22Rv1 (cell line): ENCODE data around the gene NDUFB5.

Experiments
- H3K27ac ChIP-seq: fragments of 450-650 bp; 2 replicates; pipeline ENCODE4 v1.5.1; 2017
- ZFX ChIP-seq: fragments of 450-650 bp; IDR thresholded peaks from 2 replicates; pipeline ENCODE4 v1.6.1; 2017; ENCODE audit warnings: antibody characterized with exemption, borderline replicate concordance
- TF ChIP-seq, protein P1 (sequence below): fragments of 450-650 bp; IDR thresholded peaks from 2 replicates; pipeline ENCODE4 v1.5.1; 2017; ENCODE audit warnings: mild to moderate bottlenecking

The NDUFB5 gene

DNA sequence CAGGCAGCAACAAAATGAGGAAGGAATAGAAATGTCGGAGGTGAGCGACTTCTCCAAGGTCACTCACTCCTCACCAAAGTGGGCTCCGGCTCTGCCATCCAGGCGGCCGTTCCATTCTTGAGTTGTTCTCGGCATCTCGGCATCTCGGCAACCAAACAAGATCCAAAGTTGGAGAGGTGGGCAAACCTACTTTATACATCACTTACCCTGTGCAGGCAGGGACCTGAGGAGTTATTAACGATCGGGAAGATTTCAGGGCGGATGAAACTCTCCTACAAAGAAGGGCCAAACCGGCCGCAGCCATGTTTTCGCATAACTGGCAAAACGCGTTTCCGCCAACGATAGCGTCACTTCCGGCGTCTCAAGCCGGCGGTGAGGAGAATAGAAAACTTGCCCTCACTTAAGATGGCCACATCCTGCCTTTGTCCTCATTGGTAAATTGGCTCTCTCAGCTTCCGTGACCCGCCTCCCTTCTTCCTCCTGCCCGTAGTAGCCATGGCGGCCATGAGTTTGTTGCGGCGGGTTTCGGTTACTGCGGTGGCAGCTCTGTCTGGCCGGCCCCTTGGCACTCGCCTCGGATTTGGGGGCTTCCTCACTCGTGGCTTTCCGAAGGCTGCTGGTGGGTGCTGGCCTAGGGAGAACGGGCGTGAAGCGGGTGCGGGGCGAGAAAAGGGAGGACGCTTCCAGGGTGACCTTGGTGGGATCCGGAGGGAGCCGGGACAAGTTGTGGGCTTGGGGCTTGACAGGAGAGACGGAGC, at the start of gene NDUFB5, which contains the start of gene MRPL47:
Gene NDUFB5 (plus strand): TSS at position 474 of the 758 bp plus-strand sequence. CDS start 22 bp downstream, at position 496.
Gene MRPL47 (minus strand): TSS at position 318 of the 758 bp plus-strand sequence. CDS start 14 bp downstream, at position 304.
- peak within 1 kb of the TSS; percentile 71 for H3K27ac ChIP-seq
- TF ChIP-seq, protein P1, sequence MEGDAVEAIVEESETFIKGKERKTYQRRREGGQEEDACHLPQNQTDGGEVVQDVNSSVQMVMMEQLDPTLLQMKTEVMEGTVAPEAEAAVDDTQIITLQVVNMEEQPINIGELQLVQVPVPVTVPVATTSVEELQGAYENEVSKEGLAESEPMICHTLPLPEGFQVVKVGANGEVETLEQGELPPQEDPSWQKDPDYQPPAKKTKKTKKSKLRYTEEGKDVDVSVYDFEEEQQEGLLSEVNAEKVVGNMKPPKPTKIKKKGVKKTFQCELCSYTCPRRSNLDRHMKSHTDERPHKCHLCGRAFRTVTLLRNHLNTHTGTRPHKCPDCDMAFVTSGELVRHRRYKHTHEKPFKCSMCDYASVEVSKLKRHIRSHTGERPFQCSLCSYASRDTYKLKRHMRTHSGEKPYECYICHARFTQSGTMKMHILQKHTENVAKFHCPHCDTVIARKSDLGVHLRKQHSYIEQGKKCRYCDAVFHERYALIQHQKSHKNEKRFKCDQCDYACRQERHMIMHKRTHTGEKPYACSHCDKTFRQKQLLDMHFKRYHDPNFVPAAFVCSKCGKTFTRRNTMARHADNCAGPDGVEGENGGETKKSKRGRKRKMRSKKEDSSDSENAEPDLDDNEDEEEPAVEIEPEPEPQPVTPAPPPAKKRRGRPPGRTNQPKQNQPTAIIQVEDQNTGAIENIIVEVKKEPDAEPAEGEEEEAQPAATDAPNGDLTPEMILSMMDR: no peak
- no peak for TF ChIP-seq ZFX

GRCh38 chr3:179558742-179559364, 45.7 kb upstream of the NDUFB5 start:
- TF ChIP-seq, protein P1: peak; percentile 89
- no peak for TF ChIP-seq ZFX
- H3K27ac ChIP-seq: no peak overlapping the region

- TF ChIP-seq, protein P1: no peak
- TF ChIP-seq ZFX: no peak
- H3K27ac ChIP-seq: no peak overlapping the region
Observed at GRCh38 chr3:179560791-179561190, 43.8 kb upstream of the NDUFB5 start.

GRCh38 chr3:179562591-179563270, 41.9 kb upstream of the NDUFB5 start, which contains the start of gene ACTL6A:
ACTL6A (plus strand) TSS chr3:179562926; CDS start chr3:179563093, 167 bp downstream.
- peak within 1 kb of the TSS; percentile 58 for H3K27ac ChIP-seq
- TF ChIP-seq, protein P1: no peak
- no peak for TF ChIP-seq ZFX

DNA sequence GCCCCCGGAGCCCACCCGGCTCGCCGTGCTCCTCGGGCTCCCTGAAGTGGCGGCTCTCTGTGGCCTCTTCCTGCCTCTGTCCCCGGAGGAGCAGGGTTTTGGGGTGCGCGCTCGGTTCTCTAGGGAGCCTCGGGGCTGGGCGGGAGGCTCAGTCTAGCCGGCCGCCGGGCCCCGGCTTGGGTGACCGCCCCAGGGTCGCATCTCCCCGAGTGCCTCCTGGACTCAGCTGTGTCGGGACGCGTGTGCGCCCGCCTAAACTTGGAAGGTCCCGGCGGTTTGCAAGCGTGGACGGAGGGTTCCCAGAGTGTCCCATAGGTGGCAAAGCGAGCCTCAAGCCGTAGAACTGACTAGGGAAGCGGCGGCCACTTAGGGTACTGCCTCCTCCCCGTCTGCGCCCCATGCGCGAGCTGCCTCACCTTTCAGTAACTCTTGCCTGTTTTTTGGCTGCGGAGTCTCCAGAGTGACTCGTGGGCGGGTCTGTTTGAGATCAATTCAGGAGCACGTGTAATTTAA, 41.3 kb upstream of the NDUFB5 start:
- peak overlapping the region; percentile 58 for H3K27ac ChIP-seq
- TF ChIP-seq ZFX: no peak
- TF ChIP-seq, protein P1: peak; percentile 12; the same call in 1 of the 2 replicates

DNA sequence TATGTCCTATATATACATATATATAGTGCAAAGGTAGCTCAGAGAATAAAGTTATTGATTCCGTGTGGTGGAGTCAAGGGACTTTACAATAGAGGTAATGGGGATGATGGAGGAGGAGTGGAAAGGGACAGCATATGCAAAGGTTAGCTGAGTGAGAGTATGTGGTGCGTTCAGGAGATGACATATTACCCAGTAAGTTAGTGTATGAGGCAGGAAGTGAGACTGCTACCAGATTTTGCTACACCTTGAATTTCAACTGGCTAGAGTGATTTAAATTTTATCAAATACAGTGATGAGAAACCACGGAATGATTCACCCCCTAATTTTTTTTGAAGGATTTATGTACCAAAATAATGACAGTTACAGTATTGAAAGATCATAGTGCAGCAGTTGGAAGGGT, 39.1 kb upstream of the NDUFB5 start:
- TF ChIP-seq ZFX: no peak
- TF ChIP-seq, protein P1: no peak
- no peak overlapping the region for H3K27ac ChIP-seq
